Vagina (tissue), 2 donors: ENCODE data around the gene NEU4. TPM values are rescaled to one million over a fixed set of nuclear protein-coding genes. Genes with fewer than 3 reads are reported as not detected.

Experiments
- DNase-seq, 2 donors: peaks; one replicate each; pipeline ENCODE4 v3.0.0-alpha.2; 2017; ENCODE audit errors: extremely low spot score in 2 of 2
- H3K27ac ChIP-seq: fragments of 200-600 bp; sonication (generic); one replicate; pipeline ENCODE4 v1.5.1; 2019
- H3K27me3 ChIP-seq: fragments of 200-600 bp; sonication (generic); one replicate; pipeline ENCODE4 v1.5.1; 2019
- H3K36me3 ChIP-seq, 2 donors: fragments of 200-600 bp; sonication (generic); one replicate each; pipeline ENCODE4 v1.5.1; 2017 to 2019
- H3K4me1 ChIP-seq: fragments of 200-600 bp; sonication (generic); one replicate; pipeline ENCODE4 v1.5.1; 2019
- H3K4me3 ChIP-seq, 2 donors: fragments of 200-600 bp; sonication (generic); 1 replicate in 1 of 2; 2 replicates in 1 of 2; pipeline ENCODE4 v1.5.1; 2016 to 2019
- H3K9me3 ChIP-seq: fragments of 200-600 bp; sonication (generic); one replicate; pipeline ENCODE4 v1.5.1; 2019
- POLR2A ChIP-seq, 2 donors: fragments of 450-650 bp; IDR thresholded peaks; one replicate each; pipeline ENCODE4 v1.6.1; 2017; ENCODE audit warnings: antibody characterized with exemption in 2 of 2, mild to moderate bottlenecking in 2 of 2, moderate library complexity in 2 of 2
- POLR2AphosphoS5 ChIP-seq, 2 donors: sonication (generic); formaldehyde crosslinking; IDR thresholded peaks; one replicate each; pipeline ENCODE4 v1.9.0; 2017; ENCODE audit warnings: antibody characterized with exemption in 2 of 2, mild to moderate bottlenecking in 2 of 2, low read depth in 1 of 2; ENCODE audit not compliant: insufficient read depth in 1 of 2
- intact Hi-C: fragments of 100-400 bp; cut with DNase I; formaldehyde crosslinking; loops from one replicate; pipeline ENCODE4 v1.15.1; 2023
- total RNA-seq: library from RNA; depleted of rRNA; stranded (reverse); fragments of >200 nt; gene quantifications from one replicate; pipeline ENCODE4 v1.2.3, GENCODE V29; 2016
- TF ChIP-seq, protein P1 (sequence below), 3 experiments: fragments of 450-650 bp in 2 of 3; fragments of 200-600 bp in 1 of 3; sonication (generic) in 1 of 3; IDR thresholded peaks; one replicate each; pipeline ENCODE4 v1.5.1; 2017 to 2019; ENCODE audit warnings: antibody characterized with exemption in 3 of 3, mild to moderate bottlenecking in 2 of 3, moderate library complexity in 2 of 3

NEU4 gene
- total RNA-seq, 1 donor from 2014 or later, result not detected

DNA sequence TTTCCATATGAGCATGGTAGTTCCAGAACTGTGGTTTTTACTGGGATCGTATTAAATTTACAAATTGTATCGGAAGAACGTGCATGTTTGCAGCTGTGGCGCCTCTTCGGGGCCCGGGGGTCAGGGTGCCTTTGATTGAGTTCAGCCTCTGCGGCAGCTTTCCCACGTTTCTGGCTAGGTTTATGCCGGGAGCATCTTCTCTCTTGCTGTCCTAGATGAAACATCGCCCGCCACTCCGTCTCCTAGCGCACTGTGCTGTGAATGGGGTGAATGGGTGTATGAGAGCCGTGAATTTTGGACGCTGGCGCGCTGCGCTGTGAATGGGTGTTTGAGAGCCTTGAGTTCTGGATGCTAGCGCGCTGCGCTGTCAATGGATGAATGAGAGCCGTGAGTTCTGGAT, 37.4 kb downstream of the NEU4 start:
- no peak for DNase-seq
- no peaks in the 10 kb centered on the region for H3K27me3 ChIP-seq
- intact Hi-C loops, result no loop called here
- peaks cover 21% of the 10 kb centered on the region for H3K4me1 ChIP-seq
- TF ChIP-seq POLR2A (IDR thresholded peaks at IDR 0.05) (no peak), POLR2AphosphoS5 (IDR thresholded peaks at IDR 0.05; ENCODE audit: insufficient read depth in 1 of 2, low read depth in 1 of 2) (no peak)
- TF ChIP-seq, protein P1, sequence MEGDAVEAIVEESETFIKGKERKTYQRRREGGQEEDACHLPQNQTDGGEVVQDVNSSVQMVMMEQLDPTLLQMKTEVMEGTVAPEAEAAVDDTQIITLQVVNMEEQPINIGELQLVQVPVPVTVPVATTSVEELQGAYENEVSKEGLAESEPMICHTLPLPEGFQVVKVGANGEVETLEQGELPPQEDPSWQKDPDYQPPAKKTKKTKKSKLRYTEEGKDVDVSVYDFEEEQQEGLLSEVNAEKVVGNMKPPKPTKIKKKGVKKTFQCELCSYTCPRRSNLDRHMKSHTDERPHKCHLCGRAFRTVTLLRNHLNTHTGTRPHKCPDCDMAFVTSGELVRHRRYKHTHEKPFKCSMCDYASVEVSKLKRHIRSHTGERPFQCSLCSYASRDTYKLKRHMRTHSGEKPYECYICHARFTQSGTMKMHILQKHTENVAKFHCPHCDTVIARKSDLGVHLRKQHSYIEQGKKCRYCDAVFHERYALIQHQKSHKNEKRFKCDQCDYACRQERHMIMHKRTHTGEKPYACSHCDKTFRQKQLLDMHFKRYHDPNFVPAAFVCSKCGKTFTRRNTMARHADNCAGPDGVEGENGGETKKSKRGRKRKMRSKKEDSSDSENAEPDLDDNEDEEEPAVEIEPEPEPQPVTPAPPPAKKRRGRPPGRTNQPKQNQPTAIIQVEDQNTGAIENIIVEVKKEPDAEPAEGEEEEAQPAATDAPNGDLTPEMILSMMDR (IDR thresholded peaks at IDR 0.05), result no peak
- no peaks in the 10 kb centered on the region for H3K9me3 ChIP-seq
- no peak overlapping the region for H3K4me3 ChIP-seq
- no peaks in the 10 kb centered on the region for H3K36me3 ChIP-seq
- H3K27ac ChIP-seq, result no peak overlapping the region

DNA sequence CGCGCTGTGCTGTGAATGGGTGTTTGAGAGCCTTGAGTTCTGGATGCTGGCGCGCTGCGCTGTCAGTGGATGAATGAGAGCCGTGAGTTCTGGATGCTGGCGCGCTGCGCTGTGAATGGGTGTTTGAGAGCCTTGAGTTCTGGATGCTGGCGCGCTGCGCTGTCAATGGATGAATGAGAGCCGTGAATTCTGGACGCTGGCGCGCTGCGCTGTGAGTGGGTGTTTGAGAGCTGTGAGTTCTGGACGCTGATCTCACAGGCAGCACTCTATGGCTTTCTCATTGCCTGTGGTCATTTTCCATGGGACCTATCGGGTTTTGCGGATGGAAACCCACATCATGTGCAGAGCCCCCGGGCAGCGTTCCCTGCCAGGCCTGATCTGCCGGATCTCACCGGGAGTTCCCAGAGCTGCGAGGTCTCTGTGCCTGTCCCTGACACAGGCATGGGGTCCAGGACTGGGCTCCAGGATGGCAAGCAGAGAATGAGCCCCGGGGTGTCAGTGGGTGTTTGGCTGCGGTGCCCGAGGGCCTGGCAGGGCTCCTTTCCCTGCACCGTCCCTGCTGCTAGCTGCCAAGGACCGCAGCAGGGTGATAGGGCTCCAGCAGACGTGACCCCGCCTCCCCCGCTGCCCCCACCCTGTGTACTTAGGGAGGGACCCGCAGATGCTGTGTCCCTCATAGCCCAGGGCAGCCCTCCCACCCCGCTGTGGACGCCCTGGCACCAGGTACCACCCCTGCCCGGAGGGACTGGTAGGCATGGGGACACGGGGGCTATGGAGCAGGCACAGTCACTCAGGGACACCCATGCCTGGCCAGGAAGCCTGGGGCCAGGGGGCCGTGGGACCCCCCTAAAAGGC, 40.0 kb downstream of the NEU4 start:
- DNase-seq, result no peak
- Histone ChIP-seq H3K36me3 (no peaks in the 10 kb centered on the region), H3K9me3 (no peaks in the 10 kb centered on the region), H3K27ac (no peak overlapping the region), H3K4me3 (no peak overlapping the region), H3K4me1 (peaks cover 13% of the 10 kb centered on the region), H3K27me3 (no peaks in the 10 kb centered on the region)
- TF ChIP-seq, protein P1 (IDR thresholded peaks at IDR 0.05), result no peak
- TF ChIP-seq POLR2A (IDR thresholded peaks at IDR 0.05) (no peak), POLR2AphosphoS5 (IDR thresholded peaks at IDR 0.05; ENCODE audit: insufficient read depth in 1 of 2, low read depth in 1 of 2) (no peak)
- intact Hi-C loops, result no loop called here

DNA sequence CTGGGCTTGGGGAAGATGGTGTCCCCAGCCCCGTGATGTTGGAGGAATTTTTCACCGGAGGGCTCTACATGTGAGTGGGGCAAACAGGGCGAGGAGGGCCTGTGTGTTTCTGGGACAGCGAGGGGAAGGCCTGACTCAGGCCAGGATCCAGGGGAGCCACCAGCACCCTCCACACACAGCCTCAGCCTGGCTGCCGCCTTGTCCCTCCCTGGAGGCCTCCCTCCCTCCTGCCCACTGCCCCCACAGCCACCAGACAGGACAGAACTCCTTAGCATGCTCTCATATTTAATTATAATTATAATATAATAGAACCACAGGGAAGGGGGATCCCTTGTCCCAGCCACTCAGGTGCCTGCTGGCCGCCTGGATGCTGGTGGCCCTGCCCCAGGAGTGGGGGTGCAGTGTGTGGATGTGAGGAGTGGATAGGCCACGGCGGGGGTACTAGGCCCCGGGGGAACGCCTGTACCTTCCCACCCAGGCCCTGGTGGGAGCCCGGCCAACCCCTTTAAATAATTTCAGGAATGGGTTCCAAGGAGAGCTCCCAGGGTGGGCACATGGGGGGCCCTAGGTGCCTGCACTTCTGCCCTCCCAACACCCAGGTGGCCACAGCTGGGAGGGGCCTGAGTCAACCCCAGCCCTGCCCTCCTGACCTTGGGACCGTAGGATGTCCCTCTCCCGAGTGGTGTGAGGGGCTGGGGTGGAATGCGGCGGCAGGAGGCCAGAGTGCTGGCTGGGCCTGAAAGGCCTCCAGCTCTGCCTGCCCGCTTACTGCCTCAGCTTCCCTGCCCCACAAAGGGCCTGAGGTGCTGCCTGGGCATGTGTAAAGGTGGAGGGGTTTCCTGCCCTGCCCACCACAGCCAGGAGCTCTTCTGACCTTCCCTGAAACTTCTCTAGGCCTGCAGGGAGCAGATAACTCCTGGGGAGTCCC, 40.9 kb downstream of the NEU4 start:
- Histone ChIP-seq H3K4me3 (no peak overlapping the region), H3K36me3 (no peaks in the 10 kb centered on the region), H3K4me1 (peaks cover 6% of the 10 kb centered on the region), H3K27me3 (no peaks in the 10 kb centered on the region), H3K9me3 (no peaks in the 10 kb centered on the region), H3K27ac (no peak overlapping the region)
- TF ChIP-seq POLR2AphosphoS5 (IDR thresholded peaks at IDR 0.05; ENCODE audit: insufficient read depth in 1 of 2, low read depth in 1 of 2) (no peak), POLR2A (IDR thresholded peaks at IDR 0.05) (no peak)
- DNase-seq, result no peak
- intact Hi-C loops, result no loop called here

DNA sequence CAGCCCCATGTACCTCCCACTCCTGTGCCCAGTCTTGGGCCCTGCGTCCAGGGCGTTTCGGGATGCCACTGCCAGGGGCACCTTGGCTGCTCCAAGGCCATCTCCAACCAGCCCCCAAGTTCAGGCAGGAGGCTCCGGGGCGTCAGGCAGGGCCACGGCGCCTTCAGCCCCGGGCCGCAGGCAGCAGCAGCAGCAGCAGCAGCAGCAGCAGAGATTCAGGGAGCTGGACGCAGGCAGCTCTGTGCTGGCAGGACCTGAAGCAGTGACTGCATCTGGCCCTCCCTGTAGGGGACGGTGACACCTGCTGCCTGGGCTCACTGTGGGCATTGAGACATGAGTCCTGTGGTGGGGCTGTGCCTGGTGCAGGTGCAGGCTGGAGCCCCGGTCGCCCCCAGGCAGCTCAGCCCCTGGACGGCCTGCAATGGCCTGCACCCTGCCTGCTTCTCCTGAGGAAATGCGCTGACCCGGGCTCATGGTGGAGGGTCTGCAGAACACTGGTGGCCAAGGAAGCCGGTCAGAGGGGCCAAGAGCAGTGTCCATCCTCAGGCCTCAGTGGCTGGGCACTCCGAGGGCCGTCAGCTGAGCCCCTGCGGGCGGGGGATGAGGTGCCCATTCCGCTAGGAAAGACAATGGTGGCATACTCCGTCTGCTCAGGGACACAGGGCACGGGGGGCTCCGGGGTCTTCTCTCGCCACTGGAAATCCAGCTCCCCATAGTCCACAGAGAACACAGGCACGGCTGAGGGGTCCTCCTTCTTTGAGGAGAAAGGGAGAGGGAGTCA, 41.7 kb downstream of the NEU4 start:
- Histone ChIP-seq H3K4me1 (no peaks in the 10 kb centered on the region), H3K4me3 (no peak overlapping the region), H3K27ac (no peak overlapping the region), H3K36me3 (no peaks in the 10 kb centered on the region), H3K27me3 (no peaks in the 10 kb centered on the region), H3K9me3 (no peaks in the 10 kb centered on the region)
- no peak for DNase-seq
- intact Hi-C loops, result no loop called here
- TF ChIP-seq POLR2A (IDR thresholded peaks at IDR 0.05), result no peak
- TF ChIP-seq, protein P1 (IDR thresholded peaks at IDR 0.05), result no peak
